ENCODE measurements around the gene PELO.
A peak's percentile ranks its signal among the peaks of the same experiment; 100 is the strongest.

DNA sequence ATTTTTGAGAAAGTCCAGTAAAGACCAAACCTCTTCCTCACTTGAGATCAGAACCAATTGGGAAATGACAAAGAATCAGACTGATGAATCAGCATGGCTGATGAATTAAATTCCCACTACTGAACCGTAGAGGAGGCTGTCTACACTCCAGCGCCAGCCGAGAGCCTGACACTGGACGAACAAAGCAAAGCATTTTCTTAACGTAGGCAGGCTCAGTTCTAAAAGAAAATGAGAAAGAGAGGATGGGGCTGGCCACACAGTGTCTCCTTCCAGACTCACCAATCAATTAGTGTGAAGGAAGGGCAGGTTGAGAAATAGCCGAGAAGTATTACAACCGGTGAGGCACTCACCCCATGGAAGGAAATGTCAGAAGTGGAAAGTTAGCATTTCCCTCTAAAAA, 49.4 kb downstream of the PELO start:
- no peak for TF ChIP-seq POLR2A (IDR thresholded peaks at IDR 0.05; ENCODE audit: low read depth, low read length)
- TF ChIP-seq, protein P1, sequence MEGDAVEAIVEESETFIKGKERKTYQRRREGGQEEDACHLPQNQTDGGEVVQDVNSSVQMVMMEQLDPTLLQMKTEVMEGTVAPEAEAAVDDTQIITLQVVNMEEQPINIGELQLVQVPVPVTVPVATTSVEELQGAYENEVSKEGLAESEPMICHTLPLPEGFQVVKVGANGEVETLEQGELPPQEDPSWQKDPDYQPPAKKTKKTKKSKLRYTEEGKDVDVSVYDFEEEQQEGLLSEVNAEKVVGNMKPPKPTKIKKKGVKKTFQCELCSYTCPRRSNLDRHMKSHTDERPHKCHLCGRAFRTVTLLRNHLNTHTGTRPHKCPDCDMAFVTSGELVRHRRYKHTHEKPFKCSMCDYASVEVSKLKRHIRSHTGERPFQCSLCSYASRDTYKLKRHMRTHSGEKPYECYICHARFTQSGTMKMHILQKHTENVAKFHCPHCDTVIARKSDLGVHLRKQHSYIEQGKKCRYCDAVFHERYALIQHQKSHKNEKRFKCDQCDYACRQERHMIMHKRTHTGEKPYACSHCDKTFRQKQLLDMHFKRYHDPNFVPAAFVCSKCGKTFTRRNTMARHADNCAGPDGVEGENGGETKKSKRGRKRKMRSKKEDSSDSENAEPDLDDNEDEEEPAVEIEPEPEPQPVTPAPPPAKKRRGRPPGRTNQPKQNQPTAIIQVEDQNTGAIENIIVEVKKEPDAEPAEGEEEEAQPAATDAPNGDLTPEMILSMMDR (IDR thresholded peaks at IDR 0.05; ENCODE audit: extremely low read depth in 1 of 2, insufficient read depth in 1 of 2, low read depth in 1 of 2, low read length in 2 of 2) = peak in 1 of 2 donors; percentile 2
- no peak for TF ChIP-seq MAX (IDR thresholded peaks at IDR 0.05; ENCODE audit: insufficient read depth, insufficient read length)
- TF ChIP-seq JUN (IDR thresholded peaks at IDR 0.05; ENCODE audit: borderline replicate concordance, insufficient read depth, insufficient read length, low read depth) = no peak
- TF ChIP-seq POLR2AphosphoS5 (IDR thresholded peaks at IDR 0.05; ENCODE audit: insufficient read depth, low read depth, low read length) = no peak
- no peak for TF ChIP-seq EZH2 (IDR thresholded peaks at IDR 0.05; ENCODE audit: borderline replicate concordance, low read depth, low read length, severe bottlenecking)
- TF ChIP-seq MYC (IDR thresholded peaks at IDR 0.05; ENCODE audit: low read depth, low read length) = no peak

Measured in endothelial cell of umbilical vein (primary cell).